GM12865 (cell line): ENCODE data around the gene OBSL1.

ENCODE experiments used
- DNase-seq: peaks from one replicate; pipeline ENCODE4 v3.0.0; 2010; ENCODE audit warnings: low read depth
- H3K4me3 ChIP-seq: 2 replicates; pipeline ENCODE4 v1.5.1; 2011; ENCODE audit warnings: mild to moderate bottlenecking, low read depth, low read length, control low read depth
- CTCF ChIP-seq: IDR thresholded peaks from 2 replicates; pipeline ENCODE4 v1.5.1; 2011; ENCODE audit warnings: low read length, control low read depth, low read depth, inconsistent platforms; ENCODE audit not compliant: insufficient read depth; ENCODE audit errors: missing control alignments

The OBSL1 gene

DNA sequence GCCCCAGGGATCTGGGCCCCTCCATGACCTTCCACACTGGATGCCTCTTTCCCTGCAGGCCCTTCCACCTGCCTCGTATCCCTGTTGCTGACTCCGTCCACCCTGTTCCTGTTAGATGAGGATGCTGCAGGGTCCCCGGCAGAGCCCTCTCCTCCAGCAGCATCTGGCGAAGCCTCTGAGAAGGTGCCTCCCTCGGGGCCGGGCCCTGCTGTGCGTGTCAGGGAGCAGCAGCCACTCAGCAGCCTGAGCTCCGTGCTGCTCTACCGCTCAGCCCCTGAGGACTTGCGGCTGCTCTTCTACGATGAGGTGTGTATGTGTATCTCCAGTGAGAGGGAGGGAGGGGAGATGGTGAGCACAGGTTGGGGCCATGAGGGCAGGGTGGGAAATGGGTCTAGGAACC lies 43.7 kb upstream of the OBSL1 start:
- TF ChIP-seq CTCF = no peak
- no peak for DNase-seq
- H3K4me3 ChIP-seq = no peak overlapping the region

- no peak for TF ChIP-seq CTCF
- no peak overlapping the region for H3K4me3 ChIP-seq
- no peak for DNase-seq
Observed at GRCh38 chr2:219614076-219614860, 42.9 kb upstream of the OBSL1 start.

- no peak for DNase-seq
- no peak overlapping the region for H3K4me3 ChIP-seq
- TF ChIP-seq CTCF = no peak
Observed at GRCh38 chr2:219613461-219614070, 42.2 kb upstream of the OBSL1 start.

GRCh38 chr2:219612577-219613286 lies 41.4 kb upstream of the OBSL1 start:
- no peak overlapping the region for H3K4me3 ChIP-seq
- peak; percentile 33 for DNase-seq
- no peak for TF ChIP-seq CTCF

- no peak overlapping the region for H3K4me3 ChIP-seq
- no peak for DNase-seq
- TF ChIP-seq CTCF = no peak
Observed at GRCh38 chr2:219611866-219612576, 40.7 kb upstream of the OBSL1 start.

- TF ChIP-seq CTCF = no peak
- no peak overlapping the region for H3K4me3 ChIP-seq
Observed at GRCh38 chr2:219611306-219611705, 40.0 kb upstream of the OBSL1 start.

More at GRCh38 chr2:219611306-219611705, 40.0 kb upstream of the OBSL1 start:
- no peak for DNase-seq
